Measurements from ENCODE around the gene ADAMTS3.

The ADAMTS3 gene

GRCh38 chr4:72568959-72569718 lies at the start of gene ADAMTS3:
TSS of gene ADAMTS3 (minus strand) at chr4:72569221. CDS start at chr4:72568762, 459 bp downstream.
- peaks cover 0 to 2% of the 10 kb centered on the region in 2 donors for H3K27me3 ChIP-seq (ENCODE audit: control insufficient read depth in 1 of 2, insufficient read depth in 2 of 2, low read length in 2 of 2)
- peak within 1 kb of the TSS; percentile 55 for H3K27ac ChIP-seq (ENCODE audit: low read length)
- H3K9ac ChIP-seq (ENCODE audit: low read length in 2 of 2) = peak within 1 kb of the TSS; percentile 60 to 73
- H3K4me3 ChIP-seq (ENCODE audit: low read length in 2 of 2) = peak within 1 kb of the TSS; percentile 84 to 96
- no peaks in the 10 kb centered on the region for H3K9me3 ChIP-seq (ENCODE audit: control insufficient read depth in 2 of 2, low read length in 2 of 2)
- no peaks in the 10 kb centered on the region for H3K36me3 ChIP-seq (ENCODE audit: control insufficient read depth in 2 of 2, insufficient read depth in 2 of 2, low read length in 2 of 2)
- peaks cover 13% of the 10 kb centered on the region for H3K4me1 ChIP-seq (ENCODE audit: control insufficient read depth, insufficient read depth, low read length)

DNA sequence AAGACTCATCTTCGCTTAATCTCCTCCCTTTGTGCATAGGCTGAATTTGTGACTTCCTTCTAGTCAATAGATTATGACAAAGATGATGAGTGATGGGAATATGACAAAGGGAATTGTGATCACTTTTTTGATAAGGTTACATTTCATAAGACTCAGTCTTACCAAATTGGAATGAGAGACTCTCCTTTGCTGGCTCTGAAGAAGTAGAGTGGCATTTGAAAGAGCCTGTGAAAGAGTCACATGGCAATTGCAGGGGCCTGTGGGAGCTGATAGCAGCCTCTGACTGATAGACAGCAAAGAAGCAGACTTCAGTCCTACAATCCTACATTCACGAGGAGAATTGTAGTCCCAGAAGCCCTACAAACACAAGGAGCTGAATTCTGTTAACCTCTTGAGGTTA lies 44.9 kb upstream of the ADAMTS3 start:
- H3K4me1 ChIP-seq (ENCODE audit: control insufficient read depth, insufficient read depth, low read length) = no peaks in the 10 kb centered on the region
- no peak overlapping the region for H3K4me3 ChIP-seq (ENCODE audit: low read length in 2 of 2)
- H3K36me3 ChIP-seq (ENCODE audit: control insufficient read depth in 2 of 2, insufficient read depth in 2 of 2, low read length in 2 of 2) = no peaks in the 10 kb centered on the region
- no peak overlapping the region for H3K27ac ChIP-seq (ENCODE audit: low read length)
- H3K9me3 ChIP-seq (ENCODE audit: control insufficient read depth in 2 of 2, low read length in 2 of 2) = no peaks in the 10 kb centered on the region
- no peaks in the 10 kb centered on the region for H3K27me3 ChIP-seq (ENCODE audit: control insufficient read depth in 1 of 2, insufficient read depth in 2 of 2, low read length in 2 of 2)
- no peak overlapping the region for H3K9ac ChIP-seq (ENCODE audit: low read length in 2 of 2)

DNA sequence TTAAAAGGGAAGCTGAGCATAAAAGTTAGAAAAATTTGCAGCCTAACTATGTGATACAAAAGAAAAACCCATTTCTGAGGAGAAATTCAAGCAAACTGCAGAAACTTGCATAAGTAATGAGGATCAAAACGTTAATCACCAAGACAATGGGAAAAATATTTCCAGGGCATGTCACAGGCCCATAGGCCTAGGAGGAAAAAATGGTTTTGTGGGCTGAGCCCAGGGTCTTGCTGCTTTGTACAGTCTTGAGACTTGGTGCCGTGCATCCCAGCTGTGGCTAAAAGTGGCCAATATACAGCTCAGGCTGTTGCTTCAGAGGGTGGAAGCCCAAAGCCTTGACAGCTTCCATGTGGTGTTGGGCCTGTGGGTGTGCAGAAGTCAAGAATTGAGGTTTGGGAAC lies 37.7 kb upstream of the ADAMTS3 start:
- Histone ChIP-seq H3K4me1 (ENCODE audit: control insufficient read depth, insufficient read depth, low read length) (no peaks in the 10 kb centered on the region), H3K4me3 (ENCODE audit: low read length in 2 of 2) (no peak overlapping the region), H3K27me3 (ENCODE audit: control insufficient read depth in 1 of 2, insufficient read depth in 2 of 2, low read length in 2 of 2) (no peaks in the 10 kb centered on the region), H3K9ac (ENCODE audit: low read length in 2 of 2) (no peak overlapping the region), H3K9me3 (ENCODE audit: control insufficient read depth in 2 of 2, low read length in 2 of 2) (no peaks in the 10 kb centered on the region), H3K36me3 (ENCODE audit: control insufficient read depth in 2 of 2, insufficient read depth in 2 of 2, low read length in 2 of 2) (no peaks in the 10 kb centered on the region), H3K27ac (ENCODE audit: low read length) (no peak overlapping the region)

DNA sequence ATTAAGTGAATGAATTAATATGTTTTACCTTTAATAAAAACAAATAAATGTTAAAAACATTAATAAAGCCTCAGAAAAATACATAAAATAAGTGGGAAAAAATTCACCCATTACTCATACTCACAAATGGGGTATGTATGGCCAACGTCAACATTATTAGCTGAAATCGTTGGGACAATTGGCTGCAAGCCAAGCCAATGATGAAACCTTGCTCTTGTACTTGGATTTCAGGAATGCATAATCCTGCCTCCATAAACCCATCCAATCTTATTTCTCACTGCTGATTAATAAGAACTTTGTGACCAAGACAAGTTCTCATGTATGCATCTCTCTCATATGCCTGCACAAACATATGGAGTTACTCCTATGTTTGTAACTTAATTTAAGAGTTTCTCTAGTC lies 35.3 kb upstream of the ADAMTS3 start:
- Histone ChIP-seq H3K4me1 (ENCODE audit: control insufficient read depth, insufficient read depth, low read length) (no peaks in the 10 kb centered on the region), H3K4me3 (ENCODE audit: low read length in 2 of 2) (no peak overlapping the region), H3K27ac (ENCODE audit: low read length) (no peak overlapping the region), H3K9ac (ENCODE audit: low read length in 2 of 2) (no peak overlapping the region), H3K27me3 (ENCODE audit: control insufficient read depth in 1 of 2, insufficient read depth in 2 of 2, low read length in 2 of 2) (no peaks in the 10 kb centered on the region), H3K36me3 (ENCODE audit: control insufficient read depth in 2 of 2, insufficient read depth in 2 of 2, low read length in 2 of 2) (no peaks in the 10 kb centered on the region), H3K9me3 (ENCODE audit: control insufficient read depth in 2 of 2, low read length in 2 of 2) (no peaks in the 10 kb centered on the region)

DNA sequence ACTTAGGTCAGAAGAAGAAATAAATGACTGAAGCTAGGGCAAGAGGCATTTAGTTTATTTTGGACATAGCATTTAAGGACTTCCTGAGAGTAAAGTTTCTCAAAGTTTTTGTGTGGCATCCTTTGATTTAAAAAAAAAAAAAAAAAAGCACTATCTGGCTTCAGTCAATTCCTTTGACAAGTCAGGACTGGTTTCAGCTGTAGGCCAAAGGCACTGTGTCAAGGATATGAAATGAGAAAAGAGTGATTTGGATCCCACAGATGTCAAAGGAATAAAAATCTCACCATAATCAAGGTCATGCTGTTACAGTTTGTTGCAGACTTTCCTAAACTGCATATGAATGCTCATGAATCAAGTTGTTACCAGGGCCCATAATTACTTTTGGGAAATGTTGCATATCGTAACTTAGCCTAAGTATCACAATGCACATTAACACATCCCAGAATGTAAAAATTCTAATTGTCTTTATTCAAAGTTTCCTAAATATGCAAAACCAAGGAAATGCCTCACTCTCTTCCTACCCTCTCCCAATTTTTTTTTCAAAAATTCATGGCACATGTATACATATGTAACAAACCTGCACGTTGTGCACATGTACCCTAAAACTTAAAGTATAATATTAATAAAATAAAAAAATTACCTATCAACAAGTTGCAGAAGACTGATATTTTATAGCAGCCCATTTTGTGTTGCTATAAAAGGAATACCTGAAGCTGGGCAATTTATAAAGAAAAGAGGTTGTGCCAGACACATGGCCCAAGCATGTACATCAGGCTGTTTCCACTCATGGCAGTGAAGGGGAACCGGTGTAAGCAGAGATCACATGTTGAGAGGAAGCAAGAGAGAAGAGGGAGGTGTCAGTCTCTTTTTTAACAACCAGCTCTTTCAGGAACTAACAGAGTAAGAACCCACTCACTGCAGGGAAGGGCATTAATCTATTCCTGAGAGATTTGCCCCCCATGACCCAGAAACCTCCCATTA lies 33.7 kb upstream of the ADAMTS3 start:
- no peak overlapping the region for H3K4me3 ChIP-seq (ENCODE audit: low read length in 2 of 2)
- no peaks in the 10 kb centered on the region for H3K27me3 ChIP-seq (ENCODE audit: control insufficient read depth in 1 of 2, insufficient read depth in 2 of 2, low read length in 2 of 2)
- no peak overlapping the region for H3K9ac ChIP-seq (ENCODE audit: low read length in 2 of 2)
- H3K36me3 ChIP-seq (ENCODE audit: control insufficient read depth in 2 of 2, insufficient read depth in 2 of 2, low read length in 2 of 2) = no peaks in the 10 kb centered on the region
- no peaks in the 10 kb centered on the region for H3K9me3 ChIP-seq (ENCODE audit: control insufficient read depth in 2 of 2, low read length in 2 of 2)
- H3K27ac ChIP-seq (ENCODE audit: low read length) = no peak overlapping the region
- no peaks in the 10 kb centered on the region for H3K4me1 ChIP-seq (ENCODE audit: control insufficient read depth, insufficient read depth, low read length)

DNA sequence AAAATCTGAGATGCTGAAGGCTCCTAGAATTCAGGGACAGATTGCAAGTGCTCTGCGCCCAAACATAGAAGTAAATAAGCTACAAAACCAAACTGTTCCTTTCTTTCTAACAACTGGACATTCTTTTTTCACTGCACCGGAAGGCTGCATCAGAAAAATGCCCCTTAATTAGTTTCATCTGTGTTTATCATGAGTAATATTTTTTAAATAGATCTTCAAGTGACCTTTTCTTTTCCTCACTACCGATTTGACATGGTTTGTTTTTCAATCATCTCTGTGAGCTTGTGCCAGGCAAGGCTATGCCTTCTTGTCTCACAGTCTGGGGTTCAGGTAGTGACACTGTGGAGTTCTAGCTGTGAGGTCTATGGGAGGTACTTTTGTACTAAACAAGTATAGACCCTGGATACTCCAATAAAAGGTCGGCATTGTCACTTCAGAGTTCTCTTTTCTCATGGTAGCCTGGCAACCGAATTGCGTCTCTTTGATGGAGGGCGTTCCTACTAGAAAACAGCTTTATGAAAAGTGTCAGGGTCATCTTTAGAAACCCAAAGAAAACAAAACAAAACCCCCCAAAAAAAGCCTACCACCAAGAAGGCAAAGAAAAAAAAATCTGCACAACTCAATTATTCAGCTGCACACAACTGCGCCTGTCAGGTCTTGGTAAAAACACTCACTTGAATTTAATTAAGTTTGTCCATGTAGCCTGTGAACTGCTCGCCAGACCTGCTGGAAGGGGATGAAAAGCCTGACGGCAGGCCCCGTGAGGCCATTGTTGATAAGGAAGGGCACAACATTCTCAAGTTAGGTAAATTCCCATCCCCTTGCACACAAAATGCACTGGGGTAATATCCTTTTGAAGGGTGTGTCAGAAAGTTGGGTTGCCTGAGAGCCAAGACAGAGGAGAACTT lies 22.8 kb upstream of the ADAMTS3 start:
- no peaks in the 10 kb centered on the region for H3K9me3 ChIP-seq (ENCODE audit: control insufficient read depth in 2 of 2, low read length in 2 of 2)
- H3K27me3 ChIP-seq (ENCODE audit: control insufficient read depth in 1 of 2, insufficient read depth in 2 of 2, low read length in 2 of 2) = no peaks in the 10 kb centered on the region
- H3K4me1 ChIP-seq (ENCODE audit: control insufficient read depth, insufficient read depth, low read length) = no peaks in the 10 kb centered on the region
- no peaks in the 10 kb centered on the region for H3K36me3 ChIP-seq (ENCODE audit: control insufficient read depth in 2 of 2, insufficient read depth in 2 of 2, low read length in 2 of 2)
- no peak overlapping the region for H3K9ac ChIP-seq (ENCODE audit: low read length in 2 of 2)
- no peak overlapping the region for H3K4me3 ChIP-seq (ENCODE audit: low read length in 2 of 2)
- no peak overlapping the region for H3K27ac ChIP-seq (ENCODE audit: low read length)

DNA sequence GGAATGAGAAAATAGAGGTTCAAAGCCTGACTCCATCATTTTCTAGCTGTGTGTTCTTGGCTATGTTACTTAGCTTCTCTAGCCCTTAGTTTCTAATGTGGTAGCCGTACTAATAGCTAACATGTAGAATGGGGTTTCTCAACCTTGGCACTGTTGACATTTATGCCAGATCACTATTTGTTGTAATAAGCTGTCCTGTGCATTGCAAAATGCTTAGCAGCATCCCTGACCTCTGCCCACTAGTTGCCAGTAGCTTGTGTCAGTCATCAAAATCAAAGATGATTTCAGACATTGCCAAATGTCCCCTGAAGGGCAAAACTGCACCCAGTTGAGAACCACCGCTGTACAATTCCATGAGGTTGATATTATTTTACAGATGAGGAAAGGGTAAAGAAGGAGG lies 18.3 kb upstream of the ADAMTS3 start:
- H3K4me1 ChIP-seq (ENCODE audit: control insufficient read depth, insufficient read depth, low read length) = no peaks in the 10 kb centered on the region
- no peak overlapping the region for H3K27ac ChIP-seq (ENCODE audit: low read length)
- H3K4me3 ChIP-seq (ENCODE audit: low read length in 2 of 2) = no peak overlapping the region
- no peak overlapping the region for H3K9ac ChIP-seq (ENCODE audit: low read length in 2 of 2)
- no peaks in the 10 kb centered on the region for H3K9me3 ChIP-seq (ENCODE audit: control insufficient read depth in 2 of 2, low read length in 2 of 2)
- no peaks in the 10 kb centered on the region for H3K27me3 ChIP-seq (ENCODE audit: control insufficient read depth in 1 of 2, insufficient read depth in 2 of 2, low read length in 2 of 2)
- H3K36me3 ChIP-seq (ENCODE audit: control insufficient read depth in 2 of 2, insufficient read depth in 2 of 2, low read length in 2 of 2) = no peaks in the 10 kb centered on the region

DNA sequence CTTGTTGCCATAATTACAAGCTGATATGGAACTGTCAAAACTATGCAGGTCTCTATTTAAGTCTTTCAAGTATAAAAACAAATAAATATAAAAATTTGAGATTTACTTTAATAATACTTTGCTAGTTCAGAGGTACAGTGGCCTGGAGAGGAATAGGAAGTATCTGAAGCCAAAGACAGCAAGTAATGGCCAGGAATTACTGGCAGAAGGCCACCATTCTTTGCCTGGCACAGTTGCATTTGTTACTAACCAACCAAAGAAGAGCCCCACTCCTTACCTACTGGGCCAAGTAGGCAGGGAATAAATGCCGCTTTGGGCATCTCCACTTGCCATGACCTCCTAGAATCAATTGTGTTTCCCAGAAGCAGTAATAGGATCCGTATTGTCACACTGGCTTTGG lies 13.8 kb upstream of the ADAMTS3 start:
- no peaks in the 10 kb centered on the region for H3K27me3 ChIP-seq (ENCODE audit: control insufficient read depth in 1 of 2, insufficient read depth in 2 of 2, low read length in 2 of 2)
- no peak overlapping the region for H3K27ac ChIP-seq (ENCODE audit: low read length)
- no peak overlapping the region for H3K9ac ChIP-seq (ENCODE audit: low read length in 2 of 2)
- no peaks in the 10 kb centered on the region for H3K4me1 ChIP-seq (ENCODE audit: control insufficient read depth, insufficient read depth, low read length)
- H3K36me3 ChIP-seq (ENCODE audit: control insufficient read depth in 2 of 2, insufficient read depth in 2 of 2, low read length in 2 of 2) = no peaks in the 10 kb centered on the region
- no peak overlapping the region for H3K4me3 ChIP-seq (ENCODE audit: low read length in 2 of 2)
- H3K9me3 ChIP-seq (ENCODE audit: control insufficient read depth in 2 of 2, low read length in 2 of 2) = no peaks in the 10 kb centered on the region

GRCh38 chr4:72577211-72577610 lies 8.2 kb upstream of the ADAMTS3 start:
- no peaks in the 10 kb centered on the region for H3K27me3 ChIP-seq (ENCODE audit: control insufficient read depth in 1 of 2, insufficient read depth in 2 of 2, low read length in 2 of 2)
- no peak overlapping the region for H3K4me3 ChIP-seq (ENCODE audit: low read length in 2 of 2)
- H3K4me1 ChIP-seq (ENCODE audit: control insufficient read depth, insufficient read depth, low read length) = no peaks in the 10 kb centered on the region
- H3K27ac ChIP-seq (ENCODE audit: low read length) = no peak overlapping the region
- no peaks in the 10 kb centered on the region for H3K9me3 ChIP-seq (ENCODE audit: control insufficient read depth in 2 of 2, low read length in 2 of 2)
- no peak overlapping the region for H3K9ac ChIP-seq (ENCODE audit: low read length in 2 of 2)
- H3K36me3 ChIP-seq (ENCODE audit: control insufficient read depth in 2 of 2, insufficient read depth in 2 of 2, low read length in 2 of 2) = no peaks in the 10 kb centered on the region

- no peak overlapping the region for H3K9ac ChIP-seq (ENCODE audit: low read length in 2 of 2)
- no peaks in the 10 kb centered on the region for H3K36me3 ChIP-seq (ENCODE audit: control insufficient read depth in 2 of 2, insufficient read depth in 2 of 2, low read length in 2 of 2)
- H3K27ac ChIP-seq (ENCODE audit: low read length) = no peak overlapping the region
- H3K9me3 ChIP-seq (ENCODE audit: control insufficient read depth in 2 of 2, low read length in 2 of 2) = no peaks in the 10 kb centered on the region
- H3K4me3 ChIP-seq (ENCODE audit: low read length in 2 of 2) = no peak overlapping the region
- peaks cover 13% of the 10 kb centered on the region for H3K4me1 ChIP-seq (ENCODE audit: control insufficient read depth, insufficient read depth, low read length)
- peaks cover 0 to 2% of the 10 kb centered on the region in 2 donors for H3K27me3 ChIP-seq (ENCODE audit: control insufficient read depth in 1 of 2, insufficient read depth in 2 of 2, low read length in 2 of 2)
Measured at GRCh38 chr4:72571337-72571736, 2.3 kb upstream of the ADAMTS3 start.
